ENCODE results near the gene CDKL2.
"Not testable (repeated sequence)": the region's sequence is repeated elsewhere in the genome, so short reads cannot be mapped to it uniquely, and the experiment has no call there.

CDKL2 gene

DNA sequence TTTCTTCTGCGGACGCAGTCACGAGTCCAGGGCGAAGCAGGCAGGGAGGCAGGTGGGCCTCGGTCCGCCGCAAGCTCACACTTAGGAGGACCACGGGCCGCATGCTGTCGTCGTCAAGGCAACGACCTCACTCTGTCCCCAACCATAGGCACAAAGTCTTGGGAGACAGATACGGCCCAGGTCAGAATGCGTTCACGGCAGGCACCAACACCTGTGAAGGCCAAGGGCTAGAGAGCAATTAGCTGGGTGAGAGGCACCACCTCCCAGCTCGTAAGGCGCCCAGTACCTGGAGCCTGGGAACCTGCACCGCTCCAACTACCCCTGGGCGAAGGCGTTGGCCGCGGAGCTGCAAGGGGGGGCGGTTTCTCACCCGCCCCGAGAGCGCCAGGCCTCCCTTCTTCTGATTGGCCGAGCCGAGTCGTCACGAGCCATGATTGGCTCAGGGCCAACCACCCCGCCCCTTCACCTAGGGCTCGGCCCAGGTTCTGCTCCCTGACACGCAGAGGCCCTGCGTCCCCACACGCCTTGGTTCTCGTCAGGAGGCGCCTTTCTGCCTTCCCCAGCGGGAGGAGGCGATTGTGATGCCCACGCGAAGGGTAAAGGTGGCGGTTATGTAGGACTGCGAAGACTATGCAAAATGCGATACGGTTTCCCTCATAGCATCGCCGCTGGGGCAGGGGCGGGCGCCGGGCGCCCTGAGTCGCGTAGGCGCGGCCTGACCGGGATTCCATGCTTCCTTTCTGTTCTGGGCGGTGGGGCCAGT, at the start of gene CDKL2:
Gene CDKL2, minus strand, starts transcription at position 355 of the 763 bp plus-strand sequence. CDS start 4,540 bp downstream, outside the sequence.
- TF ChIP-seq JUND (IDR thresholded peaks at IDR 0.05; ENCODE audit: low read depth) = no peak
- in situ Hi-C loops (cut with HindIII; ENCODE audit: low pct_unique_long_range_greater_than_20kb, low sequenced_read_pairs) = no loop called here
- no peak for DNase-seq (ENCODE audit: low read depth in 1 of 2, low spot score in 1 of 2)

DNA sequence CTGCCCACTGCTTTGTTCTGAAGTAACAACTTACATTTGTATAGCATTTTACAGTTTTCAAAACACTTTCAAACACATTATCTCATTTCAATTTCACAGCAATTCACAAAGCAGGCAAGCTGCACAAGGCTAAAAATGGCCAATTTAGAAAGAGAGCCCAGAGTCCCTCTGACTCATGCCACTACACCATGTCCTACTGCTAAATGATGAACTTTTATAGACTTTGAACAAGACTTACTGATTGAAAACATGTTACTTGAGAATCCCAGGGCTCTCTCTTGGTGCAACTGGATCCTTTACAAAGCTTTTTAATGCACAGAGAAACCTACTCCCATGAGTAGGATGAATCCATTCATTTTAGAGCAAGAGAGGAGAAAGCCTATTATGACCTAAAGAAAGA, 48.6 kb upstream of the CDKL2 start:
- no peak for TF ChIP-seq JUND (IDR thresholded peaks at IDR 0.05; ENCODE audit: low read depth)
- no peak for DNase-seq (ENCODE audit: low read depth in 1 of 2, low spot score in 1 of 2)
- in situ Hi-C loops (cut with HindIII; ENCODE audit: low pct_unique_long_range_greater_than_20kb, low sequenced_read_pairs) = no loop called here

DNA sequence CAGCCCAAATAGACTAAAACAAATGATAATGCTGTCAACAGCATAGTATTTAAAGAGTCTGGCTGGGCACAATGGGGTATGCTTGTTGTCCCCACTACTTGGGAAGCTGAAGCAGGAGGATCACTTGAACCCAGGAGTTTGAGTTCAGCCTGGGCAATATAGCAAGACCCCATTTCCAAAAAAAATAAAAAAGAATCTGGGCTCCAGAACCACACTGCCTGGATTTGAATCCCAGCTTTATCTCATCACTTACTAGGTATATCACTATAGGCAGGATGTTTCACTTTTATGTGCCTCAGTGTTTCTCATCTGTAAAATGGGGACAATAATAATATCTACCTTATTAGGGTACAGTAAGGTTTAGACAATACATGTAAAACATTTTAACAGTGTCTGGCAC, 48.1 kb upstream of the CDKL2 start:
- DNase-seq (ENCODE audit: low read depth in 1 of 2, low spot score in 1 of 2) = no peak
- in situ Hi-C loops (cut with HindIII; ENCODE audit: low pct_unique_long_range_greater_than_20kb, low sequenced_read_pairs) = no loop called here
- TF ChIP-seq JUND (IDR thresholded peaks at IDR 0.05; ENCODE audit: low read depth) = no peak

DNA sequence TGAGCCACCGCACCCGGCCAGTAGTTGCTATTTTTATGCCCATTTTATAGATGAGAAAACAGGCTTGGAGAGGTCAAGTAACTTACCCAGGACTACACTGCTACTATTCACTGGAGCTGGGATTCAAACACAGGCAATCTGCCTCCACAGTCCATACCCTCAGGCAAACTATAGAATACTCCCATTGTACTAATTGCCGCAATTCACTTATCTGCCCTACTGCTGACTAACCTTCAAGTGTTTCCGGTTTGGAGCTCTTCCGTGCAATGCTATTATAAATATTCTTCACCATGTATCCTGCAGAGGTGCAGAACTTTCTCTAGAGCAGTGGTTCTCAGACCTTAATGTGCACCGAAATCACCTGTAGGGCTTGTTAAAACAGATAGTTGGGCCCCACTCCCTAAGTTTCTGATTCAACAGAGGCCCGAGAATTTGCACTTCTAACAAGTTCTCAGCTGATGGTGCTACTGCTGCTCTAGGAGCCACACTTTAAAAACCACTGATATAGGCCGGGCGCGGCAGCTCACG, 44.7 kb upstream of the CDKL2 start:
- no peak for TF ChIP-seq JUND (IDR thresholded peaks at IDR 0.05; ENCODE audit: low read depth)
- in situ Hi-C loops (cut with HindIII; ENCODE audit: low pct_unique_long_range_greater_than_20kb, low sequenced_read_pairs) = no loop called here

DNA sequence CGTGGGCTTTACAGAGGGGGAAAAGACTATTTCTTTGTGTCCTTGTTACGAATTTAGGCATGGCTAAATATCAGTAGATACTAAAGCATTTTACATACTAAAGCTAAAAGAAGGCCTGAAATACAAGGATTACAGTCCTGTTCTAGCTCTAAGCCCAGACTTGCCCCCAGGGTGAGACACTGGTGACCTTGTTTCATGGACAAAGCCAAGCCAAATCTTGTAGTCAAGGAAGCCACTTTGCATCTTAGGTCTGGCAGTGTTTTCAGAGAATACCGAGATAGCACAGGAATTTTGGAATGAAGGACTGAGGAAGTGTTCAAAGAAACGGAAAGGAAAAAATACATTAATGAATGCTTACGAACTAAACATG, 43.6 kb upstream of the CDKL2 start:
- in situ Hi-C loops (cut with HindIII; ENCODE audit: low pct_unique_long_range_greater_than_20kb, low sequenced_read_pairs) = no loop called here
- DNase-seq (ENCODE audit: low read depth in 1 of 2, low spot score in 1 of 2) = no peak
- no peak for TF ChIP-seq JUND (IDR thresholded peaks at IDR 0.05; ENCODE audit: low read depth)

More for the DNA sequence above, 44.7 kb upstream of the CDKL2 start:
- no peak for DNase-seq (ENCODE audit: low read depth in 1 of 2, low spot score in 1 of 2)

DNA sequence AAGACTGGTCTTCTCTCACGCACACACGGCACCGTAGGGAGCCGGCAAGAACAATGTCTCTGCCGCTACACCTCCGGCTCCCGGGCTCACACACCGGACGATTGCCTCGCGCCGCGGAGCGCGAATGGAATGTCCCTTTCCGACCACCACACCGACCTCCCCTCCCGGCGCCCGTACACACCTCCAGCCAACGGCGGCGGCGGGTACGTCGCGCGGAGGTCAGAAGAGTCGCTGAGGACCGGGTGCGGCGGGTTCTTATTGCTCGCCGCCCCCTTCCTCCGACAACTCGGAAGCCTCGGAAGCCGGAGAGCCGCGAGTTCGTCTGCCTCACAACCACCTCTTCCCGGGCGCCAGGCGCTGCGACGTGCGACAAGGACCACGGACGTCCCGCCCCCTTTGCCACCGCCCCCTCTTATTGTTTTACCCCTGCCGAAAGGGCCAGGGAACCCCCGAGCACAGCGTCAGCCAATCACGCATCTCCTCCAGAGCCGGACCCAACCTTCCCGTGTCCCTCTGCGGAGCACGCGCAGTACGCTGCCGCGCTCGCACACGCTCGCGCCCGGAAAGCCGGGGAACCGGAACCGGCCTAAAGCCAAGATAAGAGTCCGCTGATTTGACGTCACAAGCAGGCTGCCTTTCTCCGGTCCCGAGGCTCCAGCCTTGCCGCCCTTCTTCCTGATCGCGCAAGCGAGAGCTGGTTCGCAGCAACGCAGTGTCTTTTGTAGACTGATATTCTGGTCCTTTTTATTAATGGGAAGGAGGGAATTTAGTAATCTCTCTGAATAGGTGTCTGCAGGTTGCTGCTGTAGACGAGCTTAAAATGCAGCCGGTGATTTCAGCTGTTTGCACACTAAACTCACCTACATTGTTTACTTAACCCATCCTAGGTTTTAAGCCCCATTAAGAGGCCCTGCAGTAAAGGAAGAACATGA, 43.0 kb upstream of the CDKL2 start, which contains the start of gene G3BP2:
Gene G3BP2, minus strand, starts transcription at position 385 of the 932 bp plus-strand sequence. CDS start 11,386 bp downstream, outside the sequence.
- in situ Hi-C loops (cut with HindIII; ENCODE audit: low pct_unique_long_range_greater_than_20kb, low sequenced_read_pairs) = no loop called here
- DNase-seq (ENCODE audit: low read depth in 1 of 2, low spot score in 1 of 2) = peak; percentile 84 to 96
- TF ChIP-seq JUND (IDR thresholded peaks at IDR 0.05; ENCODE audit: low read depth) = no peak

DNA sequence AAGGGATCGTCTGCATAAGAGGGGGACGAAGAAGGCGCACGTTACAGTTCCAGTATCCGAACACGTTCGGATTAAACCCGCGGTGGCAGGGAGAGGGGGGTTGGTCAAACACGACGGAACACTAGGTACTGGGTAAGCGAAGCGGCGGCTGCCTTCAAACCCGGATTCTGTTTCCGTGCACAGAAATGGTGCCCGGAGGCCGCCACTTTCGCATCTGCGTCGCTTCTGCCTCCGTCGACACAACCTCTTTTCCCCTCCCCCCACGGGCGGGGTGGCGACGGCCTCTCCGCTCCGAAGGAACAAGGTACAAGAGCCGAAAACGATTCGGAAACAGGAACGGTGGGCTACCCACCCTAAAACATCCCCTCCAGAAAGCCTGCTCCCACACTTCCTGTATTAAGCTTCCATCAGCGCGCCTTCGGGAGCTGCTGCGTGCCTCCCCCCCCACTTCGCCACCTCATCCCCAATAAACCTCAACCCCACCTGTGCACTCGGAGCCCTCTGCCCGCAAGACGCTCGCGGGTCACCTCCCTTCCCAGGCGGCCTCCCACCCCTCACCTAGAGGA, 42.2 kb upstream of the CDKL2 start:
- in situ Hi-C loops (cut with HindIII; ENCODE audit: low pct_unique_long_range_greater_than_20kb, low sequenced_read_pairs) = no loop called here
- no peak for TF ChIP-seq JUND (IDR thresholded peaks at IDR 0.05; ENCODE audit: low read depth)
- DNase-seq (ENCODE audit: low read depth in 1 of 2, low spot score in 1 of 2) = peak; percentile 20 to 56

DNA sequence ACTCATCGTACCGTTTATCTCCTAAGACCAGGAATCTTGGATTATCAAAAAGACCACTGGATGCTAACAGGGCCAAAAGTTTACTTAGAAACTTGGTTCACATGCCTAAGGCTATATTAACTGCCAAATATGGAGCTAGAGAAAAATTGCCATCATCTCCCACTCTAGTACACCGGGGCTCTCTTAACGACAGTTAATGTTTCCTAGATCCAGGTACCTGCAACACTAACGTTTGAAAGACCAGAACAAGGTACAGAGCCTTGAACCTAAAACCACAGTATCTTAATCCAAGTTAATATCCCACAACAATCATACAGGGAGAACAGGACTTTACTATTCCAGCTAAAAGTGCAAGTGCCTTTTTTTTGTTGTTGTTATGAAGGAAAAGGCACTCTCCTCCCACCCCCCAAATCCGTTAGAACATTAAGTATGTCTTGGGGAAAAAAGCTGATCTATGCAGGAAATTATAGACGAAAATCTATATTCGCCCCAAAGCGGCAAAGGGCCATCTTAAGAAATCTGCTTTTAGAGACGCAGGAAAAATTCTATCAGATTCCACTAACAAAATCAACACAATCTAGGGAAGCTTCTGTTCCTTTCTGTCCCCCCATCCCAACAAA, 41.6 kb upstream of the CDKL2 start:
- TF ChIP-seq JUND (IDR thresholded peaks at IDR 0.05; ENCODE audit: low read depth) = no peak
- no peak for DNase-seq (ENCODE audit: low read depth in 1 of 2, low spot score in 1 of 2)
- in situ Hi-C loops (cut with HindIII; ENCODE audit: low pct_unique_long_range_greater_than_20kb, low sequenced_read_pairs) = no loop called here

DNA sequence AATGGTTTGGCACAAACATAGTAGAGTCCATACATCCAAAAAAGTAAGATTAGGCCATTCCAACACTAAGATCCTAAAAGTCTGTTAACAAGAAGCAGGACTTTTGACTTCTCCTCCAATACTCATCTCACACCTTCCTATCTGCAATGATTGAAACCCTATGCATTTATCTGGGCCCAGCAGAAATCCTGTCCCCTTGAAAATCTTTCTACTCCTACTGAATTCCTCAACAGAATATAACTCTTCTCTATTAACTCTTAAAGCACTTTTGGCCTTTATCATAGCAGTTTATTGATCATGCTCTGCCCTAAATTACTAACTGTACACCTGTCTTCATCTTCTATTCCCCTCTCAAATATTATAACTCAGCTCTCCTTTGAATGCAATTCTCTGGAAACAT, 38.3 kb upstream of the CDKL2 start:
- TF ChIP-seq JUND (IDR thresholded peaks at IDR 0.05; ENCODE audit: low read depth) = no peak
- in situ Hi-C loops (cut with HindIII; ENCODE audit: low pct_unique_long_range_greater_than_20kb, low sequenced_read_pairs) = no loop called here
- DNase-seq (ENCODE audit: low read depth in 1 of 2, low spot score in 1 of 2) = no peak

DNA sequence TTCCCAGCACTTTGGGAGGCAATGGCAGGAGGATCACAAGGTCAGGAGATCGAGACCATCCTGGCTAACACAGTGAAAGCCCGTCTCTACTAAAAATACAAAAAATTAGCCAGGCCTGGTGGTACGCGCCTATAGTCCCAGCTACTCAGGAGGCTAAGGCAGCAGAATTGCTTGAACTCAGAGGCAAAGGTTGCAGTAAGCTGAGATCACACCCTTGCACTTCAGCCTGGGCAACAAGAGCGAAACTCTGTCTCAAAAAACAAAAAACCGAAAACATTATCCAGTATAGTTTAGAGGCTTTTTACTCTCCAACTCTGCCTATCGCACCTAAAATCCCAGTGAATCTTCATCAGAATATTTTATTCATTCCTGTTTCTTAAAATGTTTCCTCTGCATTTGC, 37.3 kb upstream of the CDKL2 start:
- in situ Hi-C loops (cut with HindIII; ENCODE audit: low pct_unique_long_range_greater_than_20kb, low sequenced_read_pairs); DNase-seq (ENCODE audit: low read depth in 1 of 2, low spot score in 1 of 2): not testable (repeated sequence)

DNA sequence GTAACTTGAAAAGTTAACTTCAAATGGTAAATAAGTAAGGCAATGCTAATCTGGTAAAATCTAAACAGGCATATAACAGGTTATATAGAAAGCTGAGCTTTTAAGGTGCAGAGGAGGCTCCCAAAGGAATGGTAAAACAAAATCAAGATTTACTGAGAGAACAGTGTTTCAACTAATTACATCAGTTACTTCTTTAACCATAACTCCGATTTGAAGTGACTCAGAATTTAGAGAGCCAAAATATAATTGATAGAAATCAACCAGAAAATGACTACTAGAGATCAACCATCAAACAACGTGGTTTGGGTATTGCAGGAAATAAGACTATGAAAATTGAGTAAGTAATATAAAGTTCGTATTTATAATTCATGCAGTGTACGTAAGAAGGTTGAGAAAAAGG, 36.0 kb upstream of the CDKL2 start:
- no peak for TF ChIP-seq JUND (IDR thresholded peaks at IDR 0.05; ENCODE audit: low read depth)
- in situ Hi-C loops (cut with HindIII; ENCODE audit: low pct_unique_long_range_greater_than_20kb, low sequenced_read_pairs) = no loop called here
- DNase-seq (ENCODE audit: low read depth in 1 of 2, low spot score in 1 of 2) = no peak

DNA sequence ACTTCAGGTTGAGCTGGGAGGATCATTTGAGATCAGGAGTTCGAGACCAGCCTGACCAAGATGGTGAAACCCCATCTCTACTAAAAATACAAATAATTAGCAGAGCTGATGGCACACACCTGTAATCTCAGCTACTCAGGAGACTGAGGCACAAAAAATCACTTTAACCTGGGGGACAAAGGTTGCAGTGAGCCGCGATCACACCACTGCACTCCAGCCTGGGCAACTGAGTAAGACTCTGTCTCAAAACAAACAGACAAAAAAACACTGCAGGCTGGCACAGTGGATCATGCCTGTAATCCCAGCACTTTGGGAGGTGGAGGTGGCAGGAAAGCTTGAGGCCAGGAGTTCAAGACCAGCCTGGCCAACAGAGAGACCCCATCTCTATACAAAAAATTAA, 34.3 kb upstream of the CDKL2 start:
- in situ Hi-C loops (cut with HindIII; ENCODE audit: low pct_unique_long_range_greater_than_20kb, low sequenced_read_pairs); DNase-seq (ENCODE audit: low read depth in 1 of 2, low spot score in 1 of 2): not testable (repeated sequence)

Measured in T47D (cell line).